Stimulated activated naive B cell treated with anti-CD40 and anti-IgM and Interleukin-4, amounts not matched to agents 10 μg/mL and 1 μg/mL and 100 μg/mL, for 72 hours (primary cell): ENCODE data around the gene OR13J1.
"Not testable (repeated sequence)": the region's sequence is repeated elsewhere in the genome, so short reads cannot be mapped to it uniquely, and the experiment has no call there.

Source experiments
- ATAC-seq, 2 donors: fragments of 150-1000 bp; cut with Tn5 transposase; replicated peaks; 2 replicates each; pipeline ENCODE4 v1.10.0; 2021; ENCODE audit warnings: moderate library complexity in 1 of 2
- DNase-seq: peaks from one replicate; pipeline ENCODE4 v3.0.0; 2021
- H3K27ac Mint-ChIP-seq: one replicate; pipeline ENCODE4 v1.8.0; 2022; ENCODE audit warnings: mild to moderate bottlenecking, mixed read lengths
- H3K27me3 Mint-ChIP-seq, 2 donors: one replicate each; pipeline ENCODE4 v1.8.0; 2022; ENCODE audit warnings: mixed read lengths in 2 of 2
- H3K36me3 Mint-ChIP-seq, 2 donors: one replicate each; pipeline ENCODE4 v1.8.0; 2022; ENCODE audit warnings: mixed read lengths in 2 of 2, mild to moderate bottlenecking in 1 of 2
- H3K4me1 Mint-ChIP-seq, 2 donors: one replicate each; pipeline ENCODE4 v1.8.0; 2022; ENCODE audit warnings: mixed read lengths in 2 of 2, mild to moderate bottlenecking in 1 of 2
- H3K4me3 Mint-ChIP-seq, 2 donors: one replicate each; pipeline ENCODE4 v1.8.0; 2022; ENCODE audit warnings: mild to moderate bottlenecking in 2 of 2, mixed read lengths in 2 of 2, moderate library complexity in 1 of 2
- H3K9me3 Mint-ChIP-seq, 2 donors: one replicate each; pipeline ENCODE4 v1.8.0; 2022; ENCODE audit warnings: mixed read lengths in 2 of 2, mild to moderate bottlenecking in 1 of 2

The OR13J1 gene

DNA sequence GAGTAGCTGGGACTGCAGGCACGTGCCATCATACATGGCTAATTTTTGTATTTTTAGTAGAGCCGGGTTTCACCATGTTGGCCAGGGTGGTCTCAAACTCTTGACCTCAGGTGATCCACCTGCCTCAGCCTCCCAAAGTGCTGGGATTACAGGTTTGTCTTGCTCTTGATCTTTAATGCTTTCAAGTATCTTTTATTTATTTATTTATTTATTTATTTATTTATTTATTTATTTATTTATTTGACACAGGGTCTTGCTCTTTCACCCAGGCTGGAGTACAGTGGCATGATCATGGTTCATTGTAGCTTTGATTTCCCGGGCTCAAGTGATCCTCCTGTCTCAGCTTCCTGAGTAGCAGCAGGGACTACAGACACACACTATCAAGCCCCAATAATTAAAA is 14.7 kb upstream of the OR13J1 start:
- not testable (repeated sequence) for H3K4me1 Mint-ChIP-seq, DNase-seq, ATAC-seq, H3K9me3 Mint-ChIP-seq, H3K4me3 Mint-ChIP-seq, H3K36me3 Mint-ChIP-seq, H3K27ac Mint-ChIP-seq
- H3K27me3 Mint-ChIP-seq, result peaks cover 5 to 17% of the 10 kb centered on the region in 2 donors

DNA sequence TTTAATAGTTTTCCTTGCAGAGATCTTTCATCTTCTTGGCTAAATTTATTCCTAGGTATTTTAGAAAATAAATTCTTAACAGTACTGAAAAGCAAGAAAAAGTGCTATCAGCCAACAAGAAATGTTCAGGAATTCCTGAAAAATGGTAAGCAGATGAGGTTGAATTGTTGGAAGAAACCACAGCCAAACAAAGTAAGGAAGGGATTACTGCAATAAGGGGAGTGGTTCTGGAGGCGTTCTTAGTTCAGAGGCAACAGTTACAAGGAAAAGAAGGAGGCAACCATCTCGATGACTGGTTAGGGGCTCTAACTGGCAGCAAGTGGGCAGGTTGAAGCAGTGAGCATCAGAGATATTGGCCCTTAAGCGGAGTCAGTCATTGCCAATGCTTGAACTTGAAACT is 12.8 kb upstream of the OR13J1 start:
- Mint-ChIP-seq H3K9me3 (no peaks in the 10 kb centered on the region), H3K4me1 (no peaks in the 10 kb centered on the region), H3K4me3 (no peak overlapping the region), H3K27me3 (peaks cover 5 to 23% of the 10 kb centered on the region in 2 donors), H3K36me3 (no peaks in the 10 kb centered on the region), H3K27ac (no peak overlapping the region)
- no peak for ATAC-seq
- no peak for DNase-seq

DNA sequence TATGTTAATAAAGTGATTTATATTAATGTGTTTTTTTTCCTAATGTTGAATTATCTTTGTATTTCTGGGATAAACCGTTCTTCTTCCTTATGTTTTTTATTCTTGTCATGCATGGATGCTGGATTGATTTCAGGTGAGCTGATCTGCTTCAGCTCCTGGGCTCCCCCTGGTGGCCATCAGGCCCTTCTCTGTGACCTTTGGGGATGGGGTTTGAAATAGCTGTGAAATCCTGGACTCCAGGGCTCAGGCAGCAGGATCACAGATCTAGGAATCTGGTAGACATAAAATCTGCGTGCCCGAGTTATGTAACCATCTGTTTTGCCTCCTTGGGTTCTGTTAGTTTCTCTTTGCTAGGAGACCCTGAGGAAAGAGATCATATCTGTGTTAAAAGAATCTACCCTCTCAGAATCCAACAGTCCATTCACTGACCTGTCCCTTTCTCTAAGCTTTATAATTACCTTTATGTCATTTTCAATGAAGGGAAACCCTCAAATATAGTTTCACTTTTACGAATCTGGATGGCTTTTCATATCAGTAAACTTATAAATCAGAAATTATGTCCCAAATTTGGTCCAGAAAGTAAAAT is 12.2 kb upstream of the OR13J1 start:
- Mint-ChIP-seq H3K4me3 (no peak overlapping the region), H3K4me1 (no peaks in the 10 kb centered on the region), H3K27me3 (peaks cover 8 to 29% of the 10 kb centered on the region in 2 donors), H3K27ac (no peak overlapping the region), H3K9me3 (peaks cover 6% of the 10 kb centered on the region in 2 donors), H3K36me3 (peaks cover 3 to 6% of the 10 kb centered on the region in 2 donors)
- DNase-seq (peak; percentile 50), ATAC-seq (peak; percentile 67 to 72)

DNA sequence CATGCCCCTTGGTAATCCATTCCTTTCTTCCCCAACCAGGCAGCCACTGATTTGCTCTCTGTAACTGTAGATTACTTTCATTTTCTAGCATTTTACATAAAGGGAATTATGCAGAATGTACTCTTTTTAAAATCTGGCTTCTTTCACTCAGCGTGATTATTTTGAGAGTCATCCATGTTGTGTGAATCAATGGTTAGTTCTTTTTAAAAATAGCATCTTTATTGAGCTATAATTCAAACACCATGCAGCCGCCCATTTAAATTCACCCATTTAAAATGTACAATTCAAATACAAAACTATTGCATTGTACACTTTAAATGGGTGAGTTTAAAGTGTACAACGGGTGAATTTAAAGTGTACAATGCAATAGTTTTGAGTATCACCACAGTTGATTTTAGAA is 2.3 kb upstream of the OR13J1 start:
- DNase-seq (no peak), ATAC-seq (no peak)
- Mint-ChIP-seq H3K36me3 (peaks cover 3% of the 10 kb centered on the region in 2 donors), H3K4me3 (no peak overlapping the region), H3K27ac (no peak overlapping the region), H3K9me3 (peaks cover 4 to 5% of the 10 kb centered on the region in 2 donors), H3K27me3 (peaks cover 11 to 14% of the 10 kb centered on the region in 2 donors), H3K4me1 (no peaks in the 10 kb centered on the region)

DNA sequence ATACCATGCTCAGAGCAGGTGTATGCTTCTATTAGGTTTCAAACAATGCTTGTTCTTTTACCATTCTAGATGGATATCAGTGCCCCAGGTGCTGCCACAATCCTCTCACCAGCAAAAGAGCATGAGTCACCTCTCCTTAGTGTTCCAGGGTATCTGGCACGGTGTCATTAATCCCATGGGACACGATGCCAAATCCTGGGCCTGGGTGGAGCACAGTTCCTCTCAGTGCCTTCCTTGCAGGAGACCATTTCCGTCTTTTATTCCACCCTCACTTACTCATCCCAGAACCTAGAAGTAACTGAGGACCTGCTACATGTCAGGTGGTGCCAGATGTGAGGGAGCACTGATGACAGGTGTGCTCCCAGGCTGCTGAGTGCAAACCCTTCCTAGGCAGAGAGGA is 1.3 kb upstream of the OR13J1 start:
- H3K27ac Mint-ChIP-seq, result no peak overlapping the region
- H3K9me3 Mint-ChIP-seq, result peaks cover 0 to 3% of the 10 kb centered on the region in 2 donors
- DNase-seq (no peak), ATAC-seq (no peak)
- H3K27me3 Mint-ChIP-seq, result peaks cover 6% of the 10 kb centered on the region in 2 donors
- H3K4me1 Mint-ChIP-seq, result no peaks in the 10 kb centered on the region
- H3K4me3 Mint-ChIP-seq, result no peak overlapping the region
- no peaks in the 10 kb centered on the region for H3K36me3 Mint-ChIP-seq

- Mint-ChIP-seq H3K27ac (no peak overlapping the region), H3K36me3 (no peaks in the 10 kb centered on the region), H3K9me3 (no peaks in the 10 kb centered on the region), H3K4me1 (no peaks in the 10 kb centered on the region), H3K27me3 (peaks cover 0 to 5% of the 10 kb centered on the region in 2 donors), H3K4me3 (no peak overlapping the region)
- ATAC-seq (no peak), DNase-seq (no peak)
Observed at GRCh38 chr9:35869621-35870216, 482 bp downstream of the OR13J1 start.

DNA sequence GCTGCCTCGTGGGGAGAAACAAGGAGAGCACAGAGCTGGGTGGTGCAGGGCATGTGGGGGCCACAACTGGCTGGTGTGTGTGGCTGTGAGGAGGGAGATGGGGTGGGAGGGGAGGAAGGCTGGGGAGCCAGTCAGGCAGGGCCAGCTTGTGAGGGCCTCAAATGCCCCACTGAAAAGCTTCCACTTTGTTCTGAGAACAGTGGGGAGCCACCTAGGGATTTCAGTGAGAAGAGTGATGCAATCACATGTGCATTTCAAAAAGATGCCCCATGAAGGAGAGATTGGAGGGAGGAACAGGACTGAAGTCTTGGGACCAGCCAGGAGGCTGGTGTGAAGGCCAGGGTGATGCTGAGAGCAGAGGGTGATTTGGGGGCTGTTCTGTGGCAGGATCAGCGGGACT is 1.3 kb downstream of the OR13J1 start:
- Mint-ChIP-seq H3K27me3 (peaks cover 0 to 5% of the 10 kb centered on the region in 2 donors), H3K9me3 (no peaks in the 10 kb centered on the region), H3K36me3 (no peaks in the 10 kb centered on the region), H3K4me3 (no peak overlapping the region), H3K4me1 (no peaks in the 10 kb centered on the region), H3K27ac (no peak overlapping the region)
- no peak for ATAC-seq
- no peak for DNase-seq

GRCh38 chr9:35867538-35867937 is 2.7 kb downstream of the OR13J1 start:
- Mint-ChIP-seq H3K27me3 (peaks cover 5 to 9% of the 10 kb centered on the region in 2 donors), H3K27ac (no peak overlapping the region)

DNA sequence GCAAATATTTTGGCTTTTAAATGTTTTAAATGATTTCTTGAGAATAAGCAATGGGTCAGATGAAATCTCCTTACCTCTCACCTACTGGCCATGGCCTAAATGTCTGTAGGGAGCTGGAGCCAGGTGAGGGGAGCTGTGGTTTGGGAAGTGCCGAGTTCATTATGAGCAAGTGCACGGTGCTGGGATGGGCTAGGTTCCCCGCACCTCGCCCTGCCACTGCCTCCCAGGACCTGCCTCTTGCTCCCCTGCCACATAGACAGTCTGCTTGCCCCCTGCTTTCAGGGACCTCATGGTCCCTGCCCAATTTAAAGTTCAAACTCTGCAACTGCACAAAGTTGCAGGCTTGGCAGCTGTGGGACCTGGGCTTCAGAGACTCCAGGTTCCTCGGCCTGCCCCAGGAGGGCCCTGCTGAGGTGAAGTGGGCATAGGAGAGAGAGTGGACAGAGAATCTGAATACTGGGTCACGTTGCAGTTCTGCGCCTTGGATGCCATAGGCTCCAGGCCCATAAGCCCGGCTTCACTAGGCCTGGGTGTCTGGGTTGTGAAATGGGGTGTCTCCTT is 5.4 kb downstream of the OR13J1 start:
- ATAC-seq (no peak), DNase-seq (no peak)
- Mint-ChIP-seq H3K4me1 (peaks cover 0 to 3% of the 10 kb centered on the region in 2 donors), H3K36me3 (no peaks in the 10 kb centered on the region), H3K9me3 (no peaks in the 10 kb centered on the region), H3K27ac (no peak overlapping the region), H3K27me3 (peaks cover 20 to 21% of the 10 kb centered on the region in 2 donors), H3K4me3 (no peak overlapping the region)

More at GRCh38 chr9:35867538-35867937, 2.7 kb downstream of the OR13J1 start:
- ATAC-seq (no peak), DNase-seq (no peak)
- Mint-ChIP-seq H3K9me3 (no peaks in the 10 kb centered on the region), H3K4me1 (no peaks in the 10 kb centered on the region), H3K36me3 (no peaks in the 10 kb centered on the region), H3K4me3 (no peak overlapping the region)

DNA sequence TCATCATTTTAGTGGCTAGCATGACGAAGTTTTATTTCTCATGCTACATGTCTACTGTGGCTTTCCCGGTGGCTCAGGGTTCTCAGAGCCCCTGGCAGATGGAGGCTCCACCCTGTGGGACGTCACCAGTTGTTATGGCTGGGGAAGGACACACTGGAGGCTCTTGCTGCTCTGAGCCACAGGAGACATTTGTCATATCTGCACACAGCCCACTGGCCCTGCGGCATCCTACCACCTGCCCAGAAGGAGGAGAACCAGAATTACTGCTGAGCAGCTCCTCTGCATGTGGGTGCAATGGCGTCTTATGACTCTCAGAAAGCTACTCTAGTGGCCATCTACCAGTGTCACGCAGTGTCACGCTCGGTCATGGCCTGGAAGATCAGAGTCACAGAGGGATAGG is 6.6 kb downstream of the OR13J1 start:
- ATAC-seq (no peak), DNase-seq (no peak)
- no peaks in the 10 kb centered on the region for H3K36me3 Mint-ChIP-seq
- H3K4me3 Mint-ChIP-seq, result no peak overlapping the region
- no peak overlapping the region for H3K27ac Mint-ChIP-seq
- no peaks in the 10 kb centered on the region for H3K9me3 Mint-ChIP-seq
- peaks cover 0 to 3% of the 10 kb centered on the region in 2 donors for H3K4me1 Mint-ChIP-seq
- peaks cover 18 to 21% of the 10 kb centered on the region in 2 donors for H3K27me3 Mint-ChIP-seq

- no peak overlapping the region for H3K4me3 Mint-ChIP-seq
- peaks cover 16 to 21% of the 10 kb centered on the region in 2 donors for H3K27me3 Mint-ChIP-seq
- H3K27ac Mint-ChIP-seq, result no peak overlapping the region
- H3K36me3 Mint-ChIP-seq, result no peaks in the 10 kb centered on the region
- no peak for DNase-seq
- ATAC-seq, result no peak
- no peaks in the 10 kb centered on the region for H3K9me3 Mint-ChIP-seq
- peaks cover 0 to 3% of the 10 kb centered on the region in 2 donors for H3K4me1 Mint-ChIP-seq
Observed at GRCh38 chr9:35862328-35862727, 7.9 kb downstream of the OR13J1 start.

- Mint-ChIP-seq H3K9me3 (no peaks in the 10 kb centered on the region), H3K27me3 (peaks cover 19 to 26% of the 10 kb centered on the region in 2 donors), H3K36me3 (no peaks in the 10 kb centered on the region), H3K4me3 (no peak overlapping the region), H3K4me1 (peaks cover 0 to 3% of the 10 kb centered on the region in 2 donors), H3K27ac (no peak overlapping the region)
- ATAC-seq (no peak), DNase-seq (no peak)
Observed at GRCh38 chr9:35861161-35861897, 8.9 kb downstream of the OR13J1 start.

GRCh38 chr9:35859990-35860339 is 10.2 kb downstream of the OR13J1 start:
- Mint-ChIP-seq H3K27ac (no peak overlapping the region), H3K4me3 (no peak overlapping the region), H3K4me1 (peaks cover 0 to 3% of the 10 kb centered on the region in 2 donors), H3K9me3 (no peaks in the 10 kb centered on the region), H3K36me3 (no peaks in the 10 kb centered on the region), H3K27me3 (peaks cover 22 to 36% of the 10 kb centered on the region in 2 donors)
- ATAC-seq, result no peak
- DNase-seq, result no peak

DNA sequence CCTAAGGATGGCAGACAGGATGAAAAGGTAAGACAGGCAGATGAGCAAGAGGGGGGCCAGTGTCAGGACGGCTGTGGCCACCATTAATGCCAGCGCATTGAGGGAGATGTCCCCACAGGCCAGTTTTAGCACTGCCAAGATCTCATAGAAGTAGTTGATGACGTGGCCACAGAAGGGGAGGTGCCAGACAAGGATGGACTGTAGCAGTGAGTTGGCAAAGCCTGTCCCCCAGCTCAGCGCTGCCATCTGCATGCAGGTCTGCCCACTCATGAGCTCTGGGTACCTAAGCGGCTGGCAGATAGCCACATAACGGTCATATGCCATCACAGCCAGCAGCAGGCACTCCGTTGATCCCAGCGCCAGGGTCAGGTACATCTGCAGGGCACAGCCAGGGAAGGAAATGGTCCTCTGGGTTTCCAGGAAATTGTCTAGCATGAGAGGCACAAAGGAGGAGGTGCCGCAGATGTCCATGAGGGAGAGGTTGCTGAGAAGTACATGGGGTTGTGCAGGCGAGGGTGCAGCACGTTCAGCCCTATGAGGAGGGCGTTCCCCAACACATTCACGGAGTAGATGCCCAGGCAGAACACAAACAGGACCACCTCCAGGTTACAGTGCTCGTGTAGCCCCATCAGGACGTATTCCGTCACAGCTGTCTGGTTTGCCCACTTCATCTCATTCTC is 10.8 kb downstream of the OR13J1 start:
- peaks cover 0 to 3% of the 10 kb centered on the region in 2 donors for H3K4me1 Mint-ChIP-seq
- H3K36me3 Mint-ChIP-seq, result no peaks in the 10 kb centered on the region
- DNase-seq (no peak), ATAC-seq (peak; percentile 69 to 78)
- peak overlapping the region; percentile 57 for H3K27ac Mint-ChIP-seq
- no peak overlapping the region for H3K4me3 Mint-ChIP-seq
- no peaks in the 10 kb centered on the region for H3K9me3 Mint-ChIP-seq
- H3K27me3 Mint-ChIP-seq, result peaks cover 22 to 36% of the 10 kb centered on the region in 2 donors
